Loucy (cell line): ENCODE data around the gene KCNK7.

Experiments used
- CTCF ChIP-seq: fragments of 200-600 bp; sonication (generic); conservative IDR thresholded peaks from 2 replicates; pipeline ENCODE4 v1.5.1; 2014; ENCODE audit warnings: mild to moderate bottlenecking, antibody characterized with exemption, low read length
- EZH2phosphoT487 ChIP-seq: fragments of 200-600 bp; IDR thresholded peaks from 2 replicates; pipeline ENCODE4 v1.6.1; 2018; ENCODE audit warnings: antibody characterized with exemption, mild to moderate bottlenecking, moderate library complexity, borderline replicate concordance

- no peak for TF ChIP-seq CTCF
- no peak for TF ChIP-seq EZH2phosphoT487
Observed at GRCh38 chr11:65580031-65580692, 15.4 kb downstream of the KCNK7 start.
